ENCODE data around the gene DNAJC4. TPM values are rescaled to one million over a fixed set of nuclear protein-coding genes. Genes with fewer than 3 reads are reported as not detected.

The DNAJC4 gene
- total RNA-seq, 4 donors from 2014 or later: 52.6 to 214 (median 76.0) TPM

- no peaks in the 10 kb centered on the region for H3K9me3 ChIP-seq
- 86 to 100% methylated on average over 1 to 6 of the region's 6 CpGs for WGBS, 2 donors (ENCODE audit: low coverage in 1 of 2)
- TF ChIP-seq CTCF (IDR thresholded peaks at IDR 0.05) (no peak), EP300 (IDR thresholded peaks at IDR 0.05; ENCODE audit: low read depth) (no peak), POLR2A (IDR thresholded peaks at IDR 0.05) (no peak), POLR2AphosphoS5 (IDR thresholded peaks at IDR 0.05) (no peak)
- no peak overlapping the region for H3K27ac ChIP-seq
- peaks cover 0 to 31% (median 2%) of the 10 kb centered on the region in 4 donors for H3K36me3 ChIP-seq
- H3K4me3 ChIP-seq: no peak overlapping the region
- no peak for DNase-seq
- H3K4me1 ChIP-seq: no peaks in the 10 kb centered on the region
- H3K27me3 ChIP-seq: no peaks in the 10 kb centered on the region
- in situ Hi-C loops (cut with MboI; ENCODE audit: low pct_ligation_motif_present in 1 of 4, low pct_unique_long_range_greater_than_20kb in 1 of 4, low sequenced_read_pairs in 3 of 4): no loop called here
- intact Hi-C loops (cut with DNase I; ENCODE audit: low total_unique reads): no loop called here
Observed at GRCh38 chr11:64260147-64260708, 29.9 kb downstream of the DNAJC4 start.

GRCh38 chr11:64261556-64262080, 31.3 kb downstream of the DNAJC4 start:
- no peaks in the 10 kb centered on the region for H3K4me1 ChIP-seq
- 90 to 95% methylated on average over 2 to 9 of the region's 18 CpGs for WGBS, 2 donors (ENCODE audit: low coverage in 1 of 2)
- no peaks in the 10 kb centered on the region for H3K9me3 ChIP-seq
- no peaks in the 10 kb centered on the region for H3K27me3 ChIP-seq
- no peak for DNase-seq
- no peak for TF ChIP-seq EP300 (IDR thresholded peaks at IDR 0.05; ENCODE audit: low read depth)
- in situ Hi-C loops (cut with MboI; ENCODE audit: low pct_ligation_motif_present in 1 of 4, low pct_unique_long_range_greater_than_20kb in 1 of 4, low sequenced_read_pairs in 3 of 4): no loop called here
- H3K36me3 ChIP-seq: peaks cover 0 to 25% (median 3%) of the 10 kb centered on the region in 4 donors
- H3K27ac ChIP-seq: no peak overlapping the region
- no peak overlapping the region for H3K4me3 ChIP-seq
- intact Hi-C loops (cut with DNase I; ENCODE audit: low total_unique reads): no loop called here

GRCh38 chr11:64262271-64263002, 32.1 kb downstream of the DNAJC4 start:
- TF ChIP-seq POLR2AphosphoS5 (IDR thresholded peaks at IDR 0.05): no peak
- TF ChIP-seq CTCF (IDR thresholded peaks at IDR 0.05): no peak
- TF ChIP-seq POLR2A (IDR thresholded peaks at IDR 0.05): no peak
- TF ChIP-seq EP300 (IDR thresholded peaks at IDR 0.05; ENCODE audit: low read depth): no peak
- 91 to 93% methylated on average over 14 to 37 of the region's 42 CpGs for WGBS, 2 donors (ENCODE audit: low coverage in 1 of 2)
- peaks cover 0 to 24% (median 3%) of the 10 kb centered on the region in 4 donors for H3K36me3 ChIP-seq

GRCh38 chr11:64263021-64263946, 32.9 kb downstream of the DNAJC4 start:
- 73 to 88% methylated on average over 8 to 20 of the region's 29 CpGs for WGBS, 2 donors (ENCODE audit: low coverage in 1 of 2)
- in situ Hi-C loops (cut with MboI; ENCODE audit: low pct_ligation_motif_present in 1 of 4, low pct_unique_long_range_greater_than_20kb in 1 of 4, low sequenced_read_pairs in 3 of 4): no loop called here

More at GRCh38 chr11:64262271-64263002, 32.1 kb downstream of the DNAJC4 start:
- H3K4me3 ChIP-seq: no peak overlapping the region
- DNase-seq: no peak
- no peaks in the 10 kb centered on the region for H3K27me3 ChIP-seq
- intact Hi-C loops (cut with DNase I; ENCODE audit: low total_unique reads) (no loop called here), in situ Hi-C loops (cut with MboI; ENCODE audit: low pct_ligation_motif_present in 1 of 4, low pct_unique_long_range_greater_than_20kb in 1 of 4, low sequenced_read_pairs in 3 of 4) (no loop called here)
- no peaks in the 10 kb centered on the region for H3K9me3 ChIP-seq
- H3K27ac ChIP-seq: no peak overlapping the region
- H3K4me1 ChIP-seq: peaks cover 0 to 6% (median 5%) of the 10 kb centered on the region in 4 donors

More at GRCh38 chr11:64263021-64263946, 32.9 kb downstream of the DNAJC4 start:
- Histone ChIP-seq H3K9me3 (no peaks in the 10 kb centered on the region), H3K36me3 (peaks cover 0 to 24% (median 3%) of the 10 kb centered on the region in 4 donors), H3K27me3 (no peaks in the 10 kb centered on the region), H3K4me1 (peaks cover 1 to 15% (median 12%) of the 10 kb centered on the region in 4 donors), H3K4me3 (no peak overlapping the region), H3K27ac (no peak overlapping the region)
- TF ChIP-seq POLR2A (IDR thresholded peaks at IDR 0.05): no peak
- TF ChIP-seq EP300 (IDR thresholded peaks at IDR 0.05; ENCODE audit: low read depth): no peak
- TF ChIP-seq CTCF (IDR thresholded peaks at IDR 0.05): no peak
- TF ChIP-seq POLR2AphosphoS5 (IDR thresholded peaks at IDR 0.05): no peak
- DNase-seq: no peak
- intact Hi-C loops (cut with DNase I; ENCODE audit: low total_unique reads): no loop called here

Data from transverse colon (tissue), 4 donors.